HT-29 (cell line): ENCODE data around the gene EFL1. TPM values are rescaled to one million over a fixed set of nuclear protein-coding genes. Genes with fewer than 3 reads are reported as not detected.

ENCODE experiments used
- DNase-seq: peaks from one replicate; pipeline ENCODE4 v3.0.0-alpha.2; 2015; ENCODE audit warnings: low spot score
- total RNA-seq: library from RNA; depleted of rRNA; stranded (reverse); fragments of >200 nt; shearing (Covaris generic); gene quantifications from 2 replicates; pipeline ENCODE4 v1.2.3, GENCODE V29; 2014

The EFL1 gene
- total RNA-seq, 1 experiment from 2014 or later, result 15.1 TPM

DNA sequence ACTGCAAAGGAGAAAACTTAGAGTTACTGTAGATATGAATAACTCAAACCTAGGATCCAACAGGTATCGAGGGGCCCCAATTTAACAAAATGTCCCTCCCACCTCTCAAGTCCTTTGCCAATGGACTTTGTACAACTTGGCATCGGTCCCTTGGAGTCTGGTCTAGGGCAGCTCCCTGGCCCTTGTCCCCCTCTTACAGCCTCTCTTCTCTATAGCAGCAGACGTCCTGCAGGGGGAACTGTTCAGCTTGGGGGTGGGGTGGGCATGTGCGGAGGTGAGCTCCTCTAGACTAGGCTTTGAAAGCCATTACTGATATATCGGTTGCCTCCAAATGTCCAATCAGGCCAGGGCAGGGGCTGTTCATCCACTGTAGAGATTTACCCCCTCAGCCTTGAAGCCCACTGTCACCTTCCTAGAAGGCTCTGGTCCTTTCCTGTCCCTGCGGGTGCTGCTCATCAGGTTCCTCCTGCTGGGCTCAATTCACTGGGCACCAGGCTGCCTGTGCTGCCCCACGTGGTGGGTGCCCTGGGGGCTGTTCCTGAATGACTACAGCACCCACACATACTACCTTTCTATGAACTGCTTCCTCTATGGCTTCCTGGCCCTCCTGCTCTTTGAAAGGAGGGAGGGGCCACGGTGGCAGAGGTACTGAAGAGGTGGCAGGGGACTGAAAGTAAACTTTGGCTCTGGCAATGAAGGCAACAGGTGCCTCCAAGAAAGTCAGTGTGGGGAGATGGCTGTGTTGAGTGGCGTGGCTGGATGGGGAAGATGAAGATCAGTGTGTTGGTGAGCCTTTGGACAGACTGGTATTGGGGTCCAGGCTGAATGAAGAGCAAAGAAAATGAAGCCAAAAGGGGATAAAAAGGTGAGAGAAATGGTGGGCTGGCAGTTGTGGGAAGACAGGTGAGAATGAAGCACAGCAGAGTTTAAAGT lies 137.9 kb downstream of the EFL1 start:
- DNase-seq, result no peak

DNA sequence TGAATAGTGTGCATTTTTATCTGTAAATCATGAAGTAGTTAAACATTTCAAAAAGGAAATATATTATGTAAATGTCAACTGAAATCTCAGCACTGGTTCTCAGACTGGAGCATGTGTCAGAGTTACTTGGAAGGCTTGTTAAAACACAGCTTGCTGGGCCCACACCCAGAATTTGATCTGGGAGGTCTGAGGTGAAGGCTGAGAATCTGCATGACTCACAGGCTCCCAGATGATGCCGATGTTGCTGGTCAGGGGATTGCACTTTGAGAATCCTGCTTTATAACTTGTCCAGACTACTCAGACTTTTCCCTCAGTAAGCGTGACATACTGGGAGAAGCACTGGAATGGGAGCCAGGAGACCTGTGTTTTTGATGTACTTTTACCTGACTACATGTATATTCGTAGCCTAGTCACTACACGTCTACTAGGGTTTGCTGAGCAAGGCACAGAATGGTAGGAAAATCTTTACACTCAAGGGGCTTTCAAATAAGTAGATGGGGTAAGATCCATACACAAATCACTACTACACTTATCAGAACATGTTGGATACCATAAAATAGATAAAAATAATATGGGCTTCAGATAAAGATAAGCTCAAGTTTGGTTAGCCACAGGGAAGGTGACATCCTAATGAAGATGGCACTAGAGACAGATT lies 139.7 kb downstream of the EFL1 start:
- DNase-seq, result no peak

DNA sequence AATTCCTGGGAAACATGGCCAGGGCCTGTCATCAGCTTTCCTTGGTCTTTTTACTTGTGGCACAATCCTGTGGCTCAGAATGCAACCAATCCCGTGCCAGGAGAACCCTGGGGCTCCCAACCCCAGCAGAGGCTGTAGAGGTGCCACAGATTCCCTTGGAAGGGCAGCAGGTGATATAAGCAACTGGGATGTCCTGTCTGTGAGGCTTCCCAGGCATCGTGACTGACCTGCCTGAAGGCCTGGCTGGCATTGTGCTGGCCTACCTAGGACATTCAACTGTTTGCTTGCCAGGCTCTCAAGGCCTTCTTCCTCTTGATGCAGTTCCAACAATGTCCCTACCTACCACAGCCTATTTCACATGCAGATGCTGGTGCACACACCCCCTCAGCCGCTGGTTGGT lies 144.5 kb downstream of the EFL1 start:
- no peak for DNase-seq

DNA sequence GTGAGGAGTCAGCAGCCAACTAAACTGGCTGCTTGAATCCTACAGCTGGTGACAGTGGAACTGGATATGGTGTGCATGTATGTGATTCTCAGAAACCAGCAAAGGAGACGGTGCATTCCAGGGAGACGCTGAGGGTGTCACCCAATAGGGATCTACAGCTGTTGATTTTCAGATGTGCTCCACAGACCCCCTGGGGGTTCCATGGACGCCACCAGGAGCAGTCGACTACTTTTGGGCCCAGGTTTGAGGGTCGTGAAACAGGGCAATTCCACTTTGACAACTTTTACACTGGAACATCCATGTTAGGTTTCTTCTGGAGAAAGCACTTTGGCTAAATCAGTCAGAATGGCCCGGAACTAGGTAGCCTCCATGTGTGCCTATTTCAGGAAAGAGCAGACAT lies 145.2 kb downstream of the EFL1 start:
- no peak for DNase-seq

DNA sequence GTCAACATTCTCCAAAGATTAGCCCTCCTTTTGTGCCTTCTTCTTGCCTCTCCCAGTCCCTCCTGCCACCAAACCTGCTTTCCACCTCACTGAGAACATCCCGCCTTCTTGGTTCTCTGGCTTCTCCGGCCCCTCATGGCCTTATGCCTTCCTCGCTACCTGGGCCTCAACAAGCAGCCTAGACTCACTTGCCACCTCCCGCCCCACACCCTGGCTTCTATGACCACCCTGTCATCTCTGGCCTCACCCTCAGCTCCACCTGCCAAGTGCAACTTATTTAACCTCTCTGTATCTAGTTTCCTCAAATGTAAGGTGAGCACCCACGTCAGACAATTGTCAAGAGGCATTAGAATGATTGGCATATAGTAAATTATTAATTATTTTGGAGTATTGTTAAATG lies 147.9 kb downstream of the EFL1 start:
- no peak for DNase-seq

DNA sequence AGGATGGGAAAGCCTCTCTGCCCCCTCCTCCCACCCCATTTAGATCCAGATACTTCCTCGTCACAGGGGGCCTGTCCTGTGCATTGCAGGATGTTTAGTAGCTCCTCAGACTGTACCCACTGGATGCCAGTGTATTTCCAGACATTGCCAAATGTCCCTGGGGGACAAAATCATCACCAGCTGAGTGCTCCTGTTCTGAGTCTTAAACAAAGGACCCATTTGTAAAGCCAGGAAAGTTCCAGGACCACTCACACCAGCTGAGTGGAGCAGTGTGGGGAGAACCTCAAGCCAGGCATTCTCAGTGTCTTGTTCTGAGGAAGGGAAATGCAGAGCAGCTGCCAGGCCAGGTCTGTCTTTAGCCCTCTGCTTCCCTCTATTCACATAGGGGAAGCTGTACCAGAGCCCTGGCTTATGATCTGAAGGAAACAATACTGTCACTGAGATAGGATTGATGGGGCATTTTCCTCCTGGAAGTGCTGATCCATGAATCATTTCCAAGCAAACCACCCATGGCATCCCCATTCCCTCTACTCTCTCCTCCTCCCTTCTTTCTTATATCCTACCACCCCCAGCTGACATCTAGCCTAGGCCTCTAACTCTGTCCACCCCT lies 149.3 kb downstream of the EFL1 start:
- DNase-seq, result no peak

DNA sequence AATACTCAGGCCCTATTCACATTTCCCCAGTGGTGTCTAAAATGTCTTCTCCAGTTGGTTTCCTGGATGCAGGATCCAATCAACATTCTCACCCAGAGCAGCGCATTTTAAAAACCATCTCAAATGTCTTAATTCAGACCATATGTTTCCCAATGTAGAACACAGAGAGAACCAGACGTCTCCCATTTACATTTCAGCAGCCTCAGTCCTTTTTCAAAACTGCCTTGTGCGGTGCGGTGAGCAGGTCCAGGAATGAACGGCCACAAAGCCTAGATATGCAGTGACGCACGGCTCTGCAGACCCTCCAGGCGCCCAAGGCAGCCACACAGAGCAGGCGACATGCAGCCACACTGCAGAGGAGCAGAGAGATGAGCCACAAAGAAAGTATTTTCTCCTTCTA lies 150.6 kb downstream of the EFL1 start:
- DNase-seq, result no peak

DNA sequence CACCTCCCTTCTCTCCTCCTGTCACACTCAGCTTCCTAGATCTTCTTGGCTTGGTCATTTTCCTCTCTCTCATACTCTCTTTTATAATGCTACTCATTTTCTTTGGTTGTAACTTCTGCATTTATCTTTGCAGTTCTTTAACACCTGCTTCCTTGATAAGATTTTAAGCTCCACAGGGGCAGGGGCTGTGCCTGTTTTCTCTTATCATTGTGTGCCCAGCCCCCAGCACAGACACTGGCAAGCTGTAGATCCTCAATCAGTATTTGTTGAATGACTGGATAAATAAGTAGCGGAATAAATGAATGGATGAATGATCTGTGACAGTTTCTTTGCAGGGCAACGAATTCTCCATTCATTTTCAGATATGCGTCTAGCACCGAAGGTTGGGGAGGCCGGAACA lies 152.4 kb downstream of the EFL1 start:
- no peak for DNase-seq

DNA sequence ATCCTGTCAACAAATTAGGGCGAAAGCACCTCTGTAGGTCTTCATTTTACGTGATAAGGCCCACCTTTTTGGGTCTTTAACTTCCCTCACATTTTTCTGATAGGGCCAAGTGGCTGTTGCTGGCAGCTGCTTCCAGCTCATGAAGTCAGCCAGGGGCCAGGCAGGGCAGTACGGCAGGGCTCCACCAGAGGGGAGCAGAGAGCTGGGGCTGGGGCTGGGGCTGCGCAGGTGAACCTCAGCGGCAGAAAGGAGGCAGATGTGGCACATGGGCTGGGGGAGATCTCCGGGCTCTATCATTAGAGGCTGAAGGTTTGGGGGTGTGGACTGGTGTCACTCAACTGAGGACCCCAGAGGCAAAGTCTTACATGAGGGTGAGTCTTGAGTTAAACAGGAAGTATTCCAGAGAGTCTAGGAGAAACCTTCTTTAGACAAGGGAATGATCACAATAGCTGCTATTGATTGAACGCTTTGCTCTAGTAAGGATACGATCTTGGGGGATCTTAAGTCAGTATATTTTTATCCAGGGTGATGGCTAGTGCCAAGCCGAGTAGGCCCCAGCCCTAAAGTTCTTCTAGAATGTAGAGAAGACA lies 153.9 kb downstream of the EFL1 start:
- peak; percentile 79 for DNase-seq

DNA sequence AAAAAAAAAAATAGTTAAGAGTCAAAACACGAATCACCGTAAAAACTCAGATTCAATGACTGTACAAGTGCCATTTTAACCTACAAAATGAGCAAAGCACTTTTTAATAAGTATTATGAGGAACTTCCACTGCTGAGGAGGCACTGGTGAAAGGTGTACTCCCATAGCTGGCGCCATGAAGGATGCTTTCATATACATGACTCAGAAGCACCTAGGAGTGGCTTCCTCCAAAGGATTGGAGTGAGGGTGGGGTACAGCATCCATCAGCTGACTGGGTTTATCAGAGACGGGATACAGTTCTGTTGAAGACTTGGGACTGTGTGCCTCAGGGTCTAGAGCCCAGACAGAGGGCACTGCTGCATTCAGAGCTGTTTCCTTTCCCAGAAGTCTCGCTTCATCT lies 155.9 kb downstream of the EFL1 start:
- DNase-seq, result no peak

DNA sequence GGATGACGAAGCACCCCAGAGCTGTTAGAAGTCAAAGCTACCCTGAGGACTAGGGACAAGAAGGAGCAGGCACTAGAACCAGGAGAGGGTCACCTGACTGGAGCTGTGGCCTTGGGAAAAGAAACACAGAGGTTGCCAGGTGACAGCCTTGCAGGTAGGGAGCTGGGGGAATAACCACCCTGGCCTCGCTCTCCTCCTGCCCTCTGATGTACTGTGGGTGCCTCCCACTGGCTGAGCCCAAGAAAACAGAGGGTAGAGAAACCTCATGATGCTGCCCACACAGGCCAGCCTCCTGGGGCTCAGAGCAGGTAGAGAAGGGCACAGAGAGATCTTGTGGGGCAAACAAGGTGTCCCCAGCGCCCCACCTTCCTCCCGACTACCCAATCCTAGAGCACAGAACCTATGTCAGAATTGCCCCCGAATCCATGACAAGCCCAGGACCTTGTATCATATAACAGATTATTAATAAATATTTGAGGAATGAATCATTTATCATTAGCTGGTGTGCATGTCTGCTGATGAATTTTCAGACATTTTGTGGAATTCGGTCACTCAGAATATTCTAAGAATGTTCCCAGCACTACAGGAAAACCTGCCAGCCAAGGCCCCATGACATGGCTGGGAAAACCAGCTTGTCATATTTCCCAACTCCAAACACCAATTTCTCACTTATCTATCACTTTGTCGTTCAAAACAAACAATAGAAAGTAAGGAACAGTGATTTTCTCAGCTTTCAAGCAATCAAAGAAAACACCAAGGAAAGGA lies 156.9 kb downstream of the EFL1 start:
- DNase-seq, result peak; percentile 62

DNA sequence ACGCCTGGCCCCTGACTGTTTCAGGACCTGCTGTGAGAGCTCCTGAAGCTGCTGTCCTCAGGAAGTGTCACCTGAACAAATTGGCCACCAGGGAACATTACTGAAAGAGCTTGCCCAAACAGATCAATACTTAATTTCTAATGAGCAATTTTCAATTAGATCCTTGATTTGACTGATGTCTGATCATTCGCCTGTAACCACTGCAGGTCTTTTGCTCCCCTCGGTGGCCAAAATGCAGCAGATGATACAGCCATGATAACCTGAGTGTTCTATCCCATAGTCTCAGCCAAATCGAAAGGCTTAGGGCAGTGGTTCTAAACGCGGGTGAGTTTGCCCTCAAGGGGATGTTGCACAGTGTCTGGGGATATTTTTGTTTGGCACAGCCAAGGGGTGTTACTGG lies 159.1 kb downstream of the EFL1 start:
- DNase-seq, result no peak

DNA sequence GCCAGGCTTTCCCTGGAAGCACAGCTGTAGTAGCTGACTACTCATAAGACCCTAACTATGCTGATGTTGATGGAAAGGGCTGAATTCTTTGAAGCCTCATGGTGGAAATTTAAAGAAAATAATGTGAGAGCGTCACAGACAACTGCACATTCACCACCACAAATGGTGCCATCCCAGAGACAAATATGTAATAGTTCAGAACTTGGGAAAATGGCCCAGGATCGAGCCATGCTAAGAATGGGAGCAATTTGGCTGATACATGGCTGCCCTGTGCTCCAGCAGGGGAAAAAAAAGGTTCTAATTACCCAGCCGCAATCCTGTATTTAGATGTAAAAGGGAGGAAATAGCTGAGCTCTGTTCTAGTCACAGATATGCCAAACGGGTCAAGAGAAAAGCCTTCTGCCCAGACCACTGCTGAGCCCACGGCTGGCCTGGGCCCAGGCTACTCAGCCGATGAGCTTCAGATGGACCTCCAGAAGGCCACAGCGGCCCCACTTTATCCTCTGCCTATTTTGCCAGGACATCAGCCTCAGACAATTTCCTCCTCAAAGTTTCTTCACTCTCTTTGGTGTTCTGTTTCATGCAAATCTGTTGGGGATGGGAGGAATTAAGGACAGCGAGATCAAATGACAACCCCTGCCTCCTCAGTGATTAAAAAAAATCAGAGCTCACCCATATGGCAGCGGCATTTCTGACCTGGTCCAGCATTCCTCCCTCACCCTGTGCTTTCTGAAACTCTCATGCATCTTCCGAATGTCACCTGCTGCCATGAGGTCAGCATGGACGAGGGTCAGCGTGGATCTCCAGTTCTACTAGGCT lies 162.2 kb downstream of the EFL1 start:
- no peak for DNase-seq

DNA sequence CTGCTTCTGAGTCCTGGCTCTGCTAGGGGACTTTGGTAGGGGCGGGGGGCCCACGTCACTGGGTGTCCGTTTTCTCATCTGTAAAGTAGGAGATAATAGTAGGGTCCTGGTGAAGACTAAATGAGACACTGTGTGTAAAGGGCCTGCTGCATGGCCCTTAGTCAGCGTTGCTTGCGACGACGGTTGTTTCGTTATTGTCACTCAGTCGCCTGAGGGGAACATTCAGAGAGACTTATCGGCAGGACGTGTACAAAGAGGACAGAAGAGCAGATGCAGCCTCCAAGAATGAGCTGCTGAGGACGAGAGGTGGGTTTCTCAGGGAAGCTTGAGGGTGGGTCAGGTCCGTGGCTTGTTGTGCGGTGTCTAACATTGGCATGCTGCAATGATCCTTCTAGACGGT lies 163.9 kb downstream of the EFL1 start:
- no peak for DNase-seq

DNA sequence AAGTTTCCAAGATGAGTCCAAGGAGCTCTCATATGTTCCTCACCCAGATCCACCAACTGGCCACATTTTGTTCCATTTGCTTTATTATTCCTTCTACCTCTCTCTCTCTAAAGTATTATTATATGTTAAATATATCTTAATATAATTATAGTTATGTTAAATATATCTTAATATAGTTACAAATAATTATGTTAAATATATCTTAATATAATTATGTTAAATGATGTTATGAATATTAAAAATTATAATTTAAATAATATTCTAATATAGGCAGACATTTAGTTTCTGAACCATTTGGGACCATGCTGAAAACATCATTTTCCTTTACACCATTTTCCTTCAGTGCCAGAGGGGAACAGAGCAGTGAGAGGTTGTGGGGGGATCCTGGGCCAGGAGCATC lies 166.7 kb downstream of the EFL1 start:
- DNase-seq, result no peak

DNA sequence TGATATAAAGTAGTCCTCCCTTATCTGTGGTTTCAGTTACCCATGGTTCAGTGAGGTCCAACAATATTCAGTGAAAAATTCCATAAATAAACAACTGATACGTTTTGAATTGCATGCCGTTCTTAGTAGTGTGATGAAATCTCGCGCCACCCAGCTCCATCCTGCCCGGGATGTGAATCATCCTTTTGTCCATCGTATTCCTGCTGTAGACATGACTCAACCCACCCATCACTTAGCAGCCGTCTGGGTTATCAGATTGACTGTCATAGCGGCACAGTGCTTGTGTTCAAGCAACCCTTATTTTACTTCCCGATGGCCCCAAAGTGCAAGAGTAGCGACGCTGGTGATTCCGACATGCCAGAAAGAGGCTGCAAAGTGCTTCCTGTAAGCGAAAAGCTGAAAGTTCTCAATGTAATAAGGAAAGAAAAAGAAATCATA lies 168.7 kb downstream of the EFL1 start:
- peak; percentile 77 for DNase-seq

DNA sequence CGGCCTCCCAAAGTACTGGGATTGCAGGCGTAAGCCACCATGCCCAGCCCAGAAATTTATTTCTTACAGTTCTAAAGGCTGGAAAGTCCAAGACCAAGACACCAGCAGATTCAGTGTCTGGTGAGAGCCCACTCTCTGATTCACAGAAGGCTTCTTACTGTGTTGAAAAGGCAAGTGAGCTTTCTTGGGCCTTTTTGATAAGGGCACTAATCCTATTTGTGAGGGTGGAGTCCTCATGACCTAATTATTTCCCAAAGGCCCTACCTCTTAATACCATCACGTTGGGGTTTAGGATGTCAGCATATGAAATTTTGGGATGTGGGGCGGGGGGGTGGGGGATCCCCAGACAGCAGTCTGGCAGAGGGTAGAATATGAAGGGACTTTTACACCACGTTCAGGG lies 169.2 kb downstream of the EFL1 start:
- no peak for DNase-seq

DNA sequence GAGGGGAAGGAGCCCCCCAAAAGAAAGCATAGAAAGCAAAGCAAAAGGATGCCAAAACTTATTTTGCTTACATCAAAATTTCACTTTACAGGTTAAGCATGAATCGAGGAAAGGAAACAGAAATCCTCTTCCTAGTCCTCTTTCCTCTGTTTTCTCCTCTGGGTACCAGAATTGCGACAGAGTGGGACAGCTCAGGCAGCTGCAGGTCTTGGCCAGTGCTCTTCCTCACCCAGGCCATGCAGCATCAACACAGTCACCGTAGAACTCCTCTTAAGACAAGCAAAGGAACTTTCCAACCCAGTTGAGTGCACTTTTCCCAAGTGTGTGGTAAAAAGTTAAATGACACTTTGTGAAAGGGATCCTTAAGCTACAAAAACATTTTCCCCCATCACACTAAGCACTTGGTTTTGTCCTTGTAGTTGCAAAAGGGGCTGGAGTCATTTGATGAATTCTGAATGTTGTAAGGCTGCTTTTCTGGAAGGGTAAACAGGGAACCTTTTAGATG lies 170.8 kb downstream of the EFL1 start:
- DNase-seq, result no peak

DNA sequence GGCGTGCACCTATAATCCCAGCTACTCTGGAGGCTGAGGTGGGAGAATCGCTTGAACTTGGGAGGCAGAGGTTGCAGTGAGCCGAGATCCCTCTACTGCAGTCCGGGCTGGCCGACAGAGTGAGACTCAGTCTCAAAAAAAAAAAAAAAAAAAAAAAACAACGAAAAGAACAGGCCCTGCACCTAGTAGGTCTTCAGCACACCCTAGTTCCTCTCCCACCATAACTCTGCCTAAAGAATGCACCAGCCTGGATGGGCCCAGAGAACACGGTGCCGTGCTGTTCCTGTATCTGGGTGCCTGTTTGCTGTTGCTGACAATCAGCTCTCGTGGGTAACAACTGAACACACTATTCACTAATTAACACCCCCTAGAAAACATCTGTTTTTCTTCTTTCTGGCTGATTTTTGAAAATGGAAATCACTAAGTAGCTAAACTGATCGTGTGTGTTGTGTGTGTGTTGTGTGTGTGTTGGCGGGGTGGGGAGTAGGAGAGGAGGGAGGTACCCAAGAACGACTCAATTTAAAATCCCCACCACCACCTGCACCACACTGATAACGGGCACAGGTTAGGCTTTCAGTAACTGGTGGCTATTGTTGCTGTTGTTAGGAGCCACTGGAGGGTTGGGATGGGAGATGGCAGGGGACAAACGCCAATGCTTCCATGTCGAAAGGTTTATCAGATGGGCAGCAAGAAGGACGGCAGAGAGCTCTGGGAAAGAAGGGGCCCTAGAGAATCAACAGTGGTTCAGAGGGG lies 176.1 kb downstream of the EFL1 start:
- DNase-seq, result no peak
